Adrenal gland (tissue), 12 donors: ENCODE data around the gene TRIM24. TPM values are rescaled to one million over a fixed set of nuclear protein-coding genes. Genes with fewer than 3 reads are reported as not detected.

Source experiments
- DNase-seq, 7 donors: peaks; one replicate each; pipeline ENCODE4 v3.0.0-alpha.2; 2019 to 2020
- H3K27ac ChIP-seq, 5 donors: fragments of 200-600 bp; sonication (generic) in 4 of 5; 1 replicate in 3 of 5; 2 replicates in 2 of 5; pipeline versions ENCODE4 v1.5.1 to v1.8.0; 2016 to 2020; ENCODE audit warnings: mild to moderate bottlenecking in 1 of 5
- H3K27me3 ChIP-seq: fragments of 200-600 bp; 2 replicates; pipeline ENCODE4 v1.8.0; 2021
- H3K36me3 ChIP-seq, 2 donors: fragments of 200-600 bp; replicated peaks in 1 of 2; 1 replicate in 1 of 2; 2 replicates in 1 of 2; pipeline versions ENCODE4 v1.5.1 to v1.8.0; 2018 to 2022
- H3K4me1 ChIP-seq, 2 donors: fragments of 200-600 bp; replicated peaks in 1 of 2; 1 replicate in 1 of 2; 2 replicates in 1 of 2; pipeline versions ENCODE4 v1.5.1 to v1.8.0; 2018 to 2021
- H3K4me3 ChIP-seq, 4 donors: fragments of 200-600 bp; sonication (generic) in 3 of 4; one replicate each; pipeline ENCODE4 v1.5.1; 2016 to 2018
- H3K9me3 ChIP-seq, 3 donors: fragments of 200-600 bp; sonication (generic) in 1 of 3; replicated peaks in 1 of 3; 1 replicate in 2 of 3; 2 replicates in 1 of 3; pipeline versions ENCODE4 v1.5.1 to v1.8.0; 2016 to 2021
- CTCF ChIP-seq, 6 experiments: fragments of 450-650 bp in 4 of 6; fragments of 200-600 bp in 2 of 6; sonication (generic) in 1 of 6; IDR thresholded peaks; 1 replicate in 5 of 6; 2 replicates in 1 of 6; pipeline versions ENCODE4 v1.5.1 to v1.8.0; 2016 to 2021; ENCODE audit warnings: antibody characterized with exemption in 6 of 6, mild to moderate bottlenecking in 2 of 6, moderate library complexity in 1 of 6
- POLR2A ChIP-seq, 2 donors: fragments of 450-650 bp; IDR thresholded peaks; one replicate each; pipeline ENCODE4 v1.6.1; 2017; ENCODE audit warnings: antibody characterized with exemption in 2 of 2, mild to moderate bottlenecking in 2 of 2, moderate library complexity in 1 of 2
- WGBS, 4 donors: extraction: QIAGEN DNeasy Blood & Tissue Kit in 2 of 4; methylation state at CpG; one replicate each; pipeline versions ENCODE4 v1.1.5 to v1.1.7; 2013 to 2017; 5-methylcytosine and 5-hydroxymethylcytosine counted together
- intact Hi-C, 2 donors: fragments of 100-400 bp; cut with DNase I; formaldehyde crosslinking; loops; one replicate each; pipeline versions ENCODE4 v1.14.1 to v1.15.0; 2022 to 2023
- polyA plus RNA-seq, 3 donors: library from polyadenylated mRNA; stranded (reverse); fragments of 200-250 nt in 2 of 3; fragments of 350-450 nt in 1 of 3; fragmentation: Illumina TruSeq in 1 of 3; extraction: RNeasy Lipid Tissue Mini Kit (QIAGEN cat#74804) in 1 of 3; gene quantifications; one replicate each; pipeline ENCODE4 v1.2.3, GENCODE V29; 2013 to 2014
- total RNA-seq, 9 donors: library from RNA; depleted of rRNA in 4 of 9; stranded (reverse); fragments of >200 nt in 4 of 9; fragments of 120-200 nt in 1 of 9; fragmentation: NEBNext Ultra II Directional in 1 of 9; extraction: Animal tissue kit (Norgen Biotek cat#: 25700) in 1 of 9; gene quantifications; one replicate each; pipeline versions ENCODE4 v1.1.0 to v1.2.4, GENCODE V29; 2013 to 2023
- donor health status: healthy with polysubstance abuse.
- donor health status: Bipolar disorder and iron deficiency.
- donor health status: DM: yes; HTN: yes; CAD: no.
- donor health status: DM: no; HTN: no; CAD: no.
- donor health status: DM: no; HTN: no; CAD: no.
- donor health status: DM: yes; HTN: yes; CAD: no.

The TRIM24 gene
- total and polyA plus RNA-seq, 12 donors: 22.7 to 103 (median 59.4) TPM

GRCh38 chr7:138559448-138559847 lies 99.4 kb downstream of the TRIM24 start:
- DNase-seq: no peak
- WGBS, 4 donors: 96 to 99% (median 98%) methylated on average over 4 to 5 of the region's 5 CpGs
- Histone ChIP-seq H3K4me3 (no peak overlapping the region), H3K36me3 (peaks cover 0 to 50% of the 10 kb centered on the region in 2 donors), H3K27me3 (no peaks in the 10 kb centered on the region), H3K9me3 (peaks cover 0 to 23% (median 19%) of the 10 kb centered on the region in 3 donors), H3K4me1 (no peaks in the 10 kb centered on the region), H3K27ac (peak overlapping the region in 1 of 5 donors; percentile 7)
- intact Hi-C loops: no loop called here
- TF ChIP-seq POLR2A (IDR thresholded peaks at IDR 0.05): no peak
- TF ChIP-seq CTCF (IDR thresholded peaks at IDR 0.05): no peak

GRCh38 chr7:138563808-138564207 lies 103.7 kb downstream of the TRIM24 start:
- WGBS, 4 donors: 63 to 89% (median 79%) methylated on average over 3 to 4 of the region's 4 CpGs
- TF ChIP-seq CTCF (IDR thresholded peaks at IDR 0.05) (no peak), POLR2A (IDR thresholded peaks at IDR 0.05) (no peak)
- Histone ChIP-seq H3K27ac (peak overlapping the region in 3 of 5 donors; percentile 70 to 85 (median 76)), H3K27me3 (no peaks in the 10 kb centered on the region), H3K4me1 (peaks cover 0 to 8% of the 10 kb centered on the region in 2 donors), H3K4me3 (peak overlapping the region in 1 of 4 donors; percentile 5), H3K9me3 (peaks cover 0 to 7% (median 0%) of the 10 kb centered on the region in 3 donors), H3K36me3 (peaks cover 0 to 26% of the 10 kb centered on the region in 2 donors)
- intact Hi-C loops: no loop called here
- DNase-seq: no peak

- Histone ChIP-seq H3K27ac (peak overlapping the region in 3 of 5 donors; percentile 70 to 85 (median 76)), H3K27me3 (no peaks in the 10 kb centered on the region), H3K36me3 (peaks cover 0 to 27% of the 10 kb centered on the region in 2 donors), H3K4me1 (peaks cover 0 to 8% of the 10 kb centered on the region in 2 donors), H3K9me3 (peaks cover 0 to 7% (median 0%) of the 10 kb centered on the region in 3 donors), H3K4me3 (peak overlapping the region in 1 of 4 donors; percentile 5)
- intact Hi-C loops: no loop called here
- no peak for TF ChIP-seq POLR2A (IDR thresholded peaks at IDR 0.05)
- DNase-seq: peak in 2 of 7 donors; percentile 13 to 31
- whole genome bisulfite sequencing, 4 donors: 79 to 91% (median 87%) methylated on average over 5 of the region's 5 CpGs
These were observed 104.3 kb downstream of the TRIM24 start for GRCh38 chr7:138564365-138564764.

- peaks cover 0 to 8% of the 10 kb centered on the region in 2 donors for H3K4me1 ChIP-seq
- 90 to 96% (median 93%) methylated on average over 7 to 8 of the region's 8 CpGs for WGBS, 4 donors
- intact Hi-C loops: no loop called here
- DNase-seq: no peak
- H3K27ac ChIP-seq: peak overlapping the region; percentile 8 to 85 (median 70)
- TF ChIP-seq CTCF (IDR thresholded peaks at IDR 0.05) (no peak), POLR2A (IDR thresholded peaks at IDR 0.05) (no peak)
- H3K4me3 ChIP-seq: no peak overlapping the region
- no peaks in the 10 kb centered on the region for H3K27me3 ChIP-seq
- H3K36me3 ChIP-seq: peaks cover 0 to 31% of the 10 kb centered on the region in 2 donors
- H3K9me3 ChIP-seq: peaks cover 0 to 7% (median 0%) of the 10 kb centered on the region in 3 donors
These were observed 105.0 kb downstream of the TRIM24 start for GRCh38 chr7:138565071-138565450.
